ENCODE measurements around the gene TUT1.

Gene TUT1

GRCh38 chr11:62542750-62543567 is 48.4 kb downstream of the TUT1 start:
- peak; percentile 99 for TF ChIP-seq CTCF (IDR thresholded peaks at IDR 0.05; ENCODE audit: low read depth, low read length)
- in situ Hi-C loops (cut with HindIII; ENCODE audit: low sequenced_read_pairs): no loop called here
- H3K4me3 ChIP-seq (ENCODE audit: low read depth, low read length): peak overlapping the region; percentile 91
- DNase-seq (ENCODE audit: low read depth, low spot score): peak; percentile 78

GRCh38 chr11:62542111-62542745 is 49.1 kb downstream of the TUT1 start:
- DNase-seq (ENCODE audit: low read depth, low spot score): no peak
- in situ Hi-C loops (cut with HindIII; ENCODE audit: low sequenced_read_pairs): no loop called here
- peak overlapping the region; percentile 91 for H3K4me3 ChIP-seq (ENCODE audit: low read depth, low read length)
- no peak for TF ChIP-seq CTCF (IDR thresholded peaks at IDR 0.05; ENCODE audit: low read depth, low read length)

- in situ Hi-C loops (cut with HindIII; ENCODE audit: low sequenced_read_pairs): no loop called here
- H3K4me3 ChIP-seq (ENCODE audit: low read depth, low read length): peak overlapping the region; percentile 6
- DNase-seq (ENCODE audit: low read depth, low spot score): no peak
- TF ChIP-seq CTCF (IDR thresholded peaks at IDR 0.05; ENCODE audit: low read depth, low read length): no peak
Measured at GRCh38 chr11:62540804-62541701, 50.3 kb downstream of the TUT1 start.

- H3K4me3 ChIP-seq (ENCODE audit: low read depth, low read length): no peak overlapping the region
- in situ Hi-C loops (cut with HindIII; ENCODE audit: low sequenced_read_pairs): no loop called here
- TF ChIP-seq CTCF (IDR thresholded peaks at IDR 0.05; ENCODE audit: low read depth, low read length): no peak
- DNase-seq (ENCODE audit: low read depth, low spot score): peak; percentile 94
Measured at GRCh38 chr11:62539238-62539925, 51.9 kb downstream of the TUT1 start.

- in situ Hi-C loops (cut with HindIII; ENCODE audit: low sequenced_read_pairs): no loop called here
Measured at GRCh38 chr11:62538470-62539237, 52.7 kb downstream of the TUT1 start.

More at GRCh38 chr11:62538470-62539237, 52.7 kb downstream of the TUT1 start:
- DNase-seq (ENCODE audit: low read depth, low spot score): no peak
- TF ChIP-seq CTCF (IDR thresholded peaks at IDR 0.05; ENCODE audit: low read depth, low read length): no peak
- no peak overlapping the region for H3K4me3 ChIP-seq (ENCODE audit: low read depth, low read length)

Measured in astrocyte of the spinal cord (primary cell).